ENCODE measurements around the gene ATP6V1G2.
"Not testable (repeated sequence)": the region's sequence is repeated elsewhere in the genome, so short reads cannot be mapped to it uniquely, and the experiment has no call there.

Gene ATP6V1G2

GRCh38 chr6:31546339-31546957 lies at the start of gene ATP6V1G2:
ATP6V1G2 (minus strand) TSS chr6:31546608; CDS start chr6:31546559, 49 bp downstream.
- Histone ChIP-seq H3K4me3 (peak within 1 kb of the TSS; percentile 53 to 70 (median 60)), H3K27ac (peak within 1 kb of the TSS; percentile 76 to 89 (median 84); a peak in 21 of 22 replicates)
- no peak for TF ChIP-seq Cebpa-rat (IDR thresholded peaks at IDR 0.05)

GRCh38 chr6:31592396-31592771 lies 46.0 kb upstream of the ATP6V1G2 start:
- peaks cover 0 to 10% (median 0%) of the 10 kb centered on the region in 11 experiments; a peak in 5 of 22 replicates for H3K36me3 ChIP-seq
- H3K4me2 ChIP-seq: peak overlapping the region; percentile 50 to 84 (median 70)
- peak overlapping the region in 9 of 11 experiments; percentile 2 to 67 (median 51); a peak in 15 of 22 replicates for H3K27ac ChIP-seq

More at GRCh38 chr6:31546339-31546957, at the start of gene ATP6V1G2:
- Histone ChIP-seq H3K4me1 (peaks cover 62 to 76% (median 70%) of the 10 kb centered on the region in 10 experiments), H3K9ac (peak within 1 kb of the TSS; percentile 74 to 88 (median 81)), H3K27me3 (no peaks in the 10 kb centered on the region), H3K4me2 (peak within 1 kb of the TSS; percentile 82 to 100 (median 95)), H3K36me3 (peaks cover 0 to 26% (median 18%) of the 10 kb centered on the region in 11 experiments; a peak in 15 of 22 replicates), H4K20me1 (no peaks in the 10 kb centered on the region; a peak in 2 of 22 replicates), H3K9me3 (replicated peaks in 1 of 11) (no peaks in the 10 kb centered on the region)

GRCh38 chr6:31590691-31591090 lies 44.3 kb upstream of the ATP6V1G2 start:
- H3K36me3 ChIP-seq, H3K4me2 ChIP-seq, H3K9ac ChIP-seq, H4K20me1 ChIP-seq, H3K27ac ChIP-seq, H3K4me3 ChIP-seq, H3K27me3 ChIP-seq: not testable (repeated sequence)
- H3K9me3 ChIP-seq (replicated peaks in 1 of 11): peaks cover 0 to 14% (median 8%) of the 10 kb centered on the region in 11 experiments; a peak in 11 of 22 replicates
- peaks cover 61 to 75% (median 62%) of the 10 kb centered on the region in 10 experiments for H3K4me1 ChIP-seq

More at GRCh38 chr6:31592396-31592771, 46.0 kb upstream of the ATP6V1G2 start:
- Histone ChIP-seq H3K4me1 (peaks cover 44 to 69% (median 54%) of the 10 kb centered on the region in 10 experiments), H4K20me1 (no peaks in the 10 kb centered on the region), H3K9ac (peak overlapping the region in 6 of 11 experiments; percentile 9 to 53 (median 31); a peak in 6 of 22 replicates), H3K9me3 (replicated peaks in 1 of 11) (peaks cover 0 to 14% (median 8%) of the 10 kb centered on the region in 11 experiments; a peak in 11 of 22 replicates), H3K27me3 (no peaks in the 10 kb centered on the region), H3K4me3 (0 out of 20 replicates have a peak overlapping the region, but pooled peaks of 1 of the 10 experiments have one; percentile 11)
- no peak for TF ChIP-seq Cebpa-rat (IDR thresholded peaks at IDR 0.05)

GRCh38 chr6:31588871-31589650 lies 42.7 kb upstream of the ATP6V1G2 start:
- Histone ChIP-seq H3K4me1 (peaks cover 71 to 91% (median 78%) of the 10 kb centered on the region in 10 experiments), H3K27me3 (no peaks in the 10 kb centered on the region), H3K9ac (peak overlapping the region; percentile 56 to 81 (median 74); a peak in 19 of 22 replicates), H3K27ac (peak overlapping the region in 10 of 11 experiments; percentile 64 to 92 (median 88); a peak in 17 of 22 replicates), H3K36me3 (peaks cover 0 to 10% (median 0%) of the 10 kb centered on the region in 11 experiments; a peak in 5 of 22 replicates), H3K4me3 (peak overlapping the region in 6 of 10 experiments; percentile 17 to 64 (median 52); a peak in 9 of 20 replicates), H3K9me3 (replicated peaks in 1 of 11) (peaks cover 0 to 5% (median 3%) of the 10 kb centered on the region in 11 experiments; a peak in 10 of 22 replicates), H4K20me1 (no peaks in the 10 kb centered on the region), H3K4me2 (peak overlapping the region; percentile 77 to 100 (median 94))
- no peak for TF ChIP-seq Cebpa-rat (IDR thresholded peaks at IDR 0.05)

GRCh38 chr6:31587791-31588777 lies 41.7 kb upstream of the ATP6V1G2 start:
- Histone ChIP-seq H3K36me3 (peaks cover 0 to 10% (median 0%) of the 10 kb centered on the region in 11 experiments; a peak in 5 of 22 replicates), H3K9me3 (replicated peaks in 1 of 11) (no peaks in the 10 kb centered on the region), H3K4me2 (peak overlapping the region; percentile 77 to 100 (median 94)), H3K27me3 (no peaks in the 10 kb centered on the region), H3K4me1 (peaks cover 65 to 92% (median 79%) of the 10 kb centered on the region in 10 experiments), H3K4me3 (peak overlapping the region in 6 of 10 experiments; percentile 42 to 64 (median 52); a peak in 12 of 20 replicates), H3K27ac (peak overlapping the region; percentile 54 to 92 (median 86); a peak in 21 of 22 replicates), H3K9ac (peak overlapping the region; percentile 56 to 81 (median 74)), H4K20me1 (no peaks in the 10 kb centered on the region)
- no peak for TF ChIP-seq Cebpa-rat (IDR thresholded peaks at IDR 0.05)

GRCh38 chr6:31586599-31587281 lies 40.3 kb upstream of the ATP6V1G2 start:
- H3K27ac ChIP-seq: peak overlapping the region; percentile 59 to 92 (median 86)
- H3K4me1 ChIP-seq: peaks cover 66 to 92% (median 80%) of the 10 kb centered on the region in 10 experiments

GRCh38 chr6:31586008-31586407 lies 39.6 kb upstream of the ATP6V1G2 start, which contains the start of gene LST1:
LST1 (plus strand) TSS chr6:31586277; CDS start chr6:31587300, 1,023 bp downstream.
- Histone ChIP-seq H3K9me3 (replicated peaks in 1 of 11) (no peaks in the 10 kb centered on the region), H3K4me3 (peak within 1 kb of the TSS in 9 of 10 experiments; percentile 17 to 64 (median 48); a peak in 15 of 20 replicates), H4K20me1 (no peaks in the 10 kb centered on the region), H3K4me2 (peak within 1 kb of the TSS; percentile 77 to 100 (median 94)), H3K27me3 (no peaks in the 10 kb centered on the region), H3K4me1 (peaks cover 73 to 96% (median 84%) of the 10 kb centered on the region in 10 experiments), H3K36me3 (peaks cover 0 to 10% (median 0%) of the 10 kb centered on the region in 11 experiments; a peak in 5 of 22 replicates), H3K9ac (peak within 1 kb of the TSS; percentile 47 to 81 (median 74)), H3K27ac (peak within 1 kb of the TSS; percentile 59 to 92 (median 86))
- TF ChIP-seq Cebpa-rat (IDR thresholded peaks at IDR 0.05): no peak

More at GRCh38 chr6:31586599-31587281, 40.3 kb upstream of the ATP6V1G2 start:
- Histone ChIP-seq H3K9me3 (replicated peaks in 1 of 11) (no peaks in the 10 kb centered on the region), H3K9ac (peak overlapping the region; percentile 47 to 81 (median 74)), H3K4me3 (peak overlapping the region in 9 of 10 experiments; percentile 17 to 64 (median 48); a peak in 15 of 20 replicates), H3K4me2 (peak overlapping the region; percentile 77 to 100 (median 94)), H3K36me3 (peaks cover 0 to 10% (median 0%) of the 10 kb centered on the region in 11 experiments; a peak in 5 of 22 replicates), H4K20me1 (no peaks in the 10 kb centered on the region), H3K27me3 (no peaks in the 10 kb centered on the region)
- TF ChIP-seq Cebpa-rat (IDR thresholded peaks at IDR 0.05): no peak
